ENCODE data around the gene TXNDC12. TPM values are rescaled to one million over a fixed set of nuclear protein-coding genes. Genes with fewer than 3 reads are reported as not detected.
"Not testable (repeated sequence)": the region's sequence is repeated elsewhere in the genome, so short reads cannot be mapped to it uniquely, and the experiment has no call there.

The TXNDC12 gene
- total RNA-seq, 4 donors from 2014 or later: 13.7 to 25.8 (median 15.8) TPM

- no peaks in the 10 kb centered on the region for H3K9me3 ChIP-seq
- peaks cover 15 to 31% (median 28%) of the 10 kb centered on the region in 4 donors for H3K4me1 ChIP-seq
- no peak for DNase-seq (ENCODE audit: extremely low spot score)
- 88% methylated on average over 1 of the region's 1 CpG for WGBS
- H3K36me3 ChIP-seq: peaks cover 4 to 40% (median 30%) of the 10 kb centered on the region in 4 donors
- no peaks in the 10 kb centered on the region for H3K27me3 ChIP-seq
- TF ChIP-seq POLR2AphosphoS5 (IDR thresholded peaks at IDR 0.05) (no peak), CTCF (IDR thresholded peaks at IDR 0.05) (no peak), POLR2A (IDR thresholded peaks at IDR 0.05; ENCODE audit: low read depth) (no peak)
- no peak overlapping the region for H3K4me3 ChIP-seq
- intact Hi-C loops (cut with DNase I): no loop called here
- no peak overlapping the region for H3K27ac ChIP-seq (replicated peaks in 1 of 4)
Observed at GRCh38 chr1:52028328-52028727, 26.7 kb downstream of the TXNDC12 start.

GRCh38 chr1:52026278-52026677 lies 28.7 kb downstream of the TXNDC12 start:
- H3K9me3 ChIP-seq: no peaks in the 10 kb centered on the region
- no peaks in the 10 kb centered on the region for H3K27me3 ChIP-seq
- DNase-seq (ENCODE audit: extremely low spot score): no peak
- 100% methylated on average over 2 of the region's 2 CpGs for WGBS
- no peak overlapping the region for H3K4me3 ChIP-seq
- intact Hi-C loops (cut with DNase I): no loop called here
- H3K27ac ChIP-seq (replicated peaks in 1 of 4): no peak overlapping the region
- peaks cover under 1 to 12% (median 11%) of the 10 kb centered on the region in 4 donors for H3K4me1 ChIP-seq
- H3K36me3 ChIP-seq: peaks cover 15 to 60% (median 48%) of the 10 kb centered on the region in 4 donors
- TF ChIP-seq EP300 (IDR thresholded peaks at IDR 0.05) (no peak), POLR2A (IDR thresholded peaks at IDR 0.05; ENCODE audit: low read depth) (no peak), POLR2AphosphoS5 (IDR thresholded peaks at IDR 0.05) (no peak)

- H3K36me3 ChIP-seq: peaks cover 23 to 71% (median 59%) of the 10 kb centered on the region in 4 donors
- WGBS: 80% methylated on average over 2 of the region's 2 CpGs
- H3K27ac ChIP-seq (replicated peaks in 1 of 4): no peak overlapping the region
- TF ChIP-seq POLR2A (IDR thresholded peaks at IDR 0.05; ENCODE audit: low read depth) (no peak), CTCF (IDR thresholded peaks at IDR 0.05) (no peak), EP300 (IDR thresholded peaks at IDR 0.05) (no peak), POLR2AphosphoS5 (IDR thresholded peaks at IDR 0.05) (no peak)
- no peak overlapping the region for H3K4me3 ChIP-seq
- no peak for DNase-seq (ENCODE audit: extremely low spot score)
- no peaks in the 10 kb centered on the region for H3K4me1 ChIP-seq
- no peaks in the 10 kb centered on the region for H3K27me3 ChIP-seq
- no peaks in the 10 kb centered on the region for H3K9me3 ChIP-seq
- intact Hi-C loops (cut with DNase I): no loop called here
Observed at GRCh38 chr1:52022133-52022532, 32.9 kb downstream of the TXNDC12 start.

GRCh38 chr1:52008071-52008809 lies 46.8 kb downstream of the TXNDC12 start:
- TF ChIP-seq POLR2A (IDR thresholded peaks at IDR 0.05; ENCODE audit: low read depth) (no peak), POLR2AphosphoS5 (IDR thresholded peaks at IDR 0.05) (no peak), EP300 (IDR thresholded peaks at IDR 0.05) (no peak), CTCF (IDR thresholded peaks at IDR 0.05) (no peak)
- no peaks in the 10 kb centered on the region for H3K9me3 ChIP-seq
- H3K27ac ChIP-seq (replicated peaks in 1 of 4): no peak overlapping the region

GRCh38 chr1:52007215-52008002 lies 47.6 kb downstream of the TXNDC12 start:
- peaks cover 0 to 19% (median 0%) of the 10 kb centered on the region in 4 donors for H3K27me3 ChIP-seq
- intact Hi-C loops (cut with DNase I): no loop called here
- no peak for DNase-seq (ENCODE audit: extremely low spot score)
- no peaks in the 10 kb centered on the region for H3K9me3 ChIP-seq
- H3K4me3 ChIP-seq: no peak overlapping the region
- TF ChIP-seq CTCF (IDR thresholded peaks at IDR 0.05): no peak
- TF ChIP-seq POLR2AphosphoS5 (IDR thresholded peaks at IDR 0.05): no peak
- no peak for TF ChIP-seq POLR2A (IDR thresholded peaks at IDR 0.05; ENCODE audit: low read depth)
- no peak for TF ChIP-seq EP300 (IDR thresholded peaks at IDR 0.05)
- WGBS: 55% methylated on average over 5 of the region's 5 CpGs
- no peak overlapping the region for H3K27ac ChIP-seq (replicated peaks in 1 of 4)
- H3K36me3 ChIP-seq: no peaks in the 10 kb centered on the region
- H3K4me1 ChIP-seq: peaks cover 0 to 8% (median 3%) of the 10 kb centered on the region in 4 donors

More at GRCh38 chr1:52008071-52008809, 46.8 kb downstream of the TXNDC12 start:
- WGBS: 86% methylated on average over 7 of the region's 7 CpGs
- Histone ChIP-seq H3K36me3 (no peaks in the 10 kb centered on the region), H3K4me1 (peaks cover 0 to 8% (median 3%) of the 10 kb centered on the region in 4 donors), H3K27me3 (peaks cover 0 to 19% (median 0%) of the 10 kb centered on the region in 4 donors), H3K4me3 (no peak overlapping the region)
- no peak for DNase-seq (ENCODE audit: extremely low spot score)
- intact Hi-C loops (cut with DNase I): no loop called here

- H3K36me3 ChIP-seq; intact Hi-C loops (cut with DNase I); H3K27ac ChIP-seq (replicated peaks in 1 of 4); DNase-seq (ENCODE audit: extremely low spot score); H3K4me3 ChIP-seq; H3K9me3 ChIP-seq; H3K4me1 ChIP-seq: not testable (repeated sequence)
- 38% methylated on average over 5 of the region's 5 CpGs for WGBS
- H3K27me3 ChIP-seq: peaks cover 0 to 16% (median 0%) of the 10 kb centered on the region in 4 donors
Observed at GRCh38 chr1:52006081-52006553, 48.9 kb downstream of the TXNDC12 start.

GRCh38 chr1:52005548-52005947 lies 49.4 kb downstream of the TXNDC12 start:
- peaks cover 0 to 16% (median 0%) of the 10 kb centered on the region in 4 donors for H3K27me3 ChIP-seq
- H3K4me1 ChIP-seq; intact Hi-C loops (cut with DNase I); H3K4me3 ChIP-seq; H3K27ac ChIP-seq (replicated peaks in 1 of 4); DNase-seq (ENCODE audit: extremely low spot score); H3K36me3 ChIP-seq; H3K9me3 ChIP-seq: not testable (repeated sequence)
- WGBS: 51% methylated on average over 3 of the region's 3 CpGs
